ENCODE results near the gene TACC2. TPM values are rescaled to one million over a fixed set of nuclear protein-coding genes. Genes with fewer than 3 reads are reported as not detected.

TACC2 gene
- total RNA-seq, 4 donors from 2014 or later, result 46.5 to 106 (median 71.6) TPM

- intact Hi-C loops (cut with DNase I), result no loop called here
- Histone ChIP-seq H3K27me3 (no peaks in the 10 kb centered on the region), H3K4me3 (no peak overlapping the region), H3K36me3 (no peaks in the 10 kb centered on the region), H3K4me1 (peaks cover 9 to 31% (median 11%) of the 10 kb centered on the region in 3 donors), H3K9me3 (peaks cover 0 to 19% (median 12%) of the 10 kb centered on the region in 3 donors), H3K27ac (peak overlapping the region in 2 of 4 donors; percentile 53 to 89)
- TF ChIP-seq POLR2A (IDR thresholded peaks at IDR 0.05), result no peak
- TF ChIP-seq, protein P1, sequence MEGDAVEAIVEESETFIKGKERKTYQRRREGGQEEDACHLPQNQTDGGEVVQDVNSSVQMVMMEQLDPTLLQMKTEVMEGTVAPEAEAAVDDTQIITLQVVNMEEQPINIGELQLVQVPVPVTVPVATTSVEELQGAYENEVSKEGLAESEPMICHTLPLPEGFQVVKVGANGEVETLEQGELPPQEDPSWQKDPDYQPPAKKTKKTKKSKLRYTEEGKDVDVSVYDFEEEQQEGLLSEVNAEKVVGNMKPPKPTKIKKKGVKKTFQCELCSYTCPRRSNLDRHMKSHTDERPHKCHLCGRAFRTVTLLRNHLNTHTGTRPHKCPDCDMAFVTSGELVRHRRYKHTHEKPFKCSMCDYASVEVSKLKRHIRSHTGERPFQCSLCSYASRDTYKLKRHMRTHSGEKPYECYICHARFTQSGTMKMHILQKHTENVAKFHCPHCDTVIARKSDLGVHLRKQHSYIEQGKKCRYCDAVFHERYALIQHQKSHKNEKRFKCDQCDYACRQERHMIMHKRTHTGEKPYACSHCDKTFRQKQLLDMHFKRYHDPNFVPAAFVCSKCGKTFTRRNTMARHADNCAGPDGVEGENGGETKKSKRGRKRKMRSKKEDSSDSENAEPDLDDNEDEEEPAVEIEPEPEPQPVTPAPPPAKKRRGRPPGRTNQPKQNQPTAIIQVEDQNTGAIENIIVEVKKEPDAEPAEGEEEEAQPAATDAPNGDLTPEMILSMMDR (IDR thresholded peaks at IDR 0.05), result no peak
- 75 to 98% methylated on average over 4 of the region's 4 CpGs for WGBS, 2 donors
- no peak for DNase-seq
Observed at GRCh38 chr10:121999301-121999700, 10.3 kb downstream of the TACC2 start.

- no peaks in the 10 kb centered on the region for H3K27me3 ChIP-seq
- 50 to 58% methylated on average over 1 of the region's 1 CpG for WGBS, 2 donors
- no peaks in the 10 kb centered on the region for H3K36me3 ChIP-seq
- peaks cover 0 to 19% (median 12%) of the 10 kb centered on the region in 3 donors for H3K9me3 ChIP-seq
- no peak overlapping the region for H3K27ac ChIP-seq
- intact Hi-C loops (cut with DNase I), result no loop called here
- H3K4me1 ChIP-seq, result peaks cover 0 to 7% (median 0%) of the 10 kb centered on the region in 3 donors
- no peak overlapping the region for H3K4me3 ChIP-seq
- no peak for DNase-seq
- no peak for TF ChIP-seq POLR2A (IDR thresholded peaks at IDR 0.05)
- TF ChIP-seq, protein P1 (IDR thresholded peaks at IDR 0.05), result no peak
Observed at GRCh38 chr10:122001698-122002097, 12.7 kb downstream of the TACC2 start.

- peaks cover 0 to under 1% (median 0%) of the 10 kb centered on the region in 3 donors for H3K9me3 ChIP-seq
- H3K4me1 ChIP-seq, result no peaks in the 10 kb centered on the region
- intact Hi-C loops (cut with DNase I), result no loop called here
- no peak for TF ChIP-seq POLR2A (IDR thresholded peaks at IDR 0.05)
- TF ChIP-seq, protein P1 (IDR thresholded peaks at IDR 0.05), result no peak
- no peak overlapping the region for H3K4me3 ChIP-seq
- H3K27ac ChIP-seq, result no peak overlapping the region
- DNase-seq, result no peak
- H3K36me3 ChIP-seq, result no peaks in the 10 kb centered on the region
- no peaks in the 10 kb centered on the region for H3K27me3 ChIP-seq
- WGBS, 2 donors, result 59 to 78% methylated on average over 3 of the region's 3 CpGs
Observed at GRCh38 chr10:122007415-122007814, 18.5 kb downstream of the TACC2 start.

DNA sequence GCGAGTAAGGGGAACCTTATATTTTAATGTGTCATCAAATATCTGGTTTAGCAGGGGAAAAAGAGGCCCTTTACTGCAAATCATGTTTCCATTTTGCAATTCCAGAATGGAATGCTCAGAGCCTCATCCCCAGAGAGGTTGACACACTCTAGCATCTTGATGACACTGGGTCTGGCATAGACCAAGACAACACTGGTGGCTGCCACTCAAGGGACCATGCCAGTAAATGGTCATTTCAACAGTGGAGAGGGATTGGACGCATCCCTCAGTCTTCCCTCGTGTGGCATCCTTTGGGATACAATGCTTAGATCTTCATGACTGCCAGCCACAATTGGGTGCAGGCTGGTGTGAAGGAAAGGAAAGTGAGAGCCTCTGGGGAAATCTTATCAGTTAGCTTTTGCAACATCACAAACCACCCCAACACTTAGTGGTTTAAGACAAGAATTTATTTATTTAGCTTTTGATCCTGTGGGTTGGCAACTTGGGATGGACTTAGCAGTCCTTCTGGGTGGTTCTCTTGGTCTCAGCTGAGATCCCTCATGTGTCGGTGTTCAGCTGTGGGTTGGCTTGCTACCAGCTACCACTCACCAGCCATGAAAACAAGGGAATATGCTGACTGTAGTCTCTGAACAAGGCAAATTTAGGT is 21.6 kb downstream of the TACC2 start:
- no peaks in the 10 kb centered on the region for H3K27me3 ChIP-seq
- intact Hi-C loops (cut with DNase I), result no loop called here
- no peak overlapping the region for H3K27ac ChIP-seq
- no peaks in the 10 kb centered on the region for H3K36me3 ChIP-seq
- WGBS, 2 donors, result 78 to 89% methylated on average over 4 of the region's 4 CpGs
- H3K9me3 ChIP-seq, result no peaks in the 10 kb centered on the region
- DNase-seq, result no peak
- TF ChIP-seq POLR2A (IDR thresholded peaks at IDR 0.05), result no peak
- TF ChIP-seq, protein P1 (IDR thresholded peaks at IDR 0.05), result no peak
- H3K4me3 ChIP-seq, result no peak overlapping the region
- peaks cover 0 to 14% (median 0%) of the 10 kb centered on the region in 3 donors for H3K4me1 ChIP-seq

DNA sequence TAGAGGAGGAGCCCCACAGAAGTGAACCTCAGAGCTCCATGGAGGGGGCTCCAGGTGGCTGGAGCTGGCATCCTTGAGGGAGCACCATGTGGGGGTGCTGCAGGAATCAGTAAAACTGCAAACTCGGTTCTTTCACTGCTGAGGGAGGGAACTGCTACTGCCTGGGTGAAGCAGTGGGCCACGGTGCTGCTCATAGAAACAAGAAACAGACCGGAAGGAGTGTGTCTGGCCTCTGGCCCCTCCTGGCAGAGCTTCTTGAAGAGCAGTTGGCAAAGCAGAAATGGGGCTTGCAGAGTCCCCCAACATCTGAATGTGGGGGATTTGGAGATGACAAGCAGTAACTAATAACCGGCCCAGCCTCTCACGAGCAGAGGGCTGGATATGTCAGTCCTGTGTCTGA is 23.8 kb downstream of the TACC2 start:
- Histone ChIP-seq H3K9me3 (no peaks in the 10 kb centered on the region), H3K4me3 (no peak overlapping the region), H3K4me1 (peaks cover 0 to 15% (median 0%) of the 10 kb centered on the region in 3 donors), H3K27ac (no peak overlapping the region), H3K36me3 (no peaks in the 10 kb centered on the region), H3K27me3 (no peaks in the 10 kb centered on the region)
- intact Hi-C loops (cut with DNase I), result no loop called here
- no peak for TF ChIP-seq POLR2A (IDR thresholded peaks at IDR 0.05)
- TF ChIP-seq, protein P1 (IDR thresholded peaks at IDR 0.05), result no peak
- 64 to 82% methylated on average over 5 of the region's 5 CpGs for WGBS, 2 donors
- DNase-seq, result no peak
